C4-2B (cell line): ENCODE data around the gene HSPA13.

Experiments
- H3K27ac ChIP-seq: fragments of 450-650 bp; 2 replicates; pipeline ENCODE4 v1.5.1; 2017
- CTCF ChIP-seq: fragments of 450-650 bp; conservative IDR thresholded peaks from 2 replicates; pipeline ENCODE4 v1.5.1; 2017; ENCODE audit warnings: mild to moderate bottlenecking
- ZFX ChIP-seq: fragments of 450-650 bp; IDR thresholded peaks from 2 replicates; pipeline ENCODE4 v1.6.1; 2017

Gene HSPA13

GRCh38 chr21:14401217-14401616 lies 18.3 kb upstream of the HSPA13 start:
- TF ChIP-seq CTCF (no peak), ZFX (no peak)
- no peak overlapping the region for H3K27ac ChIP-seq

- no peak for TF ChIP-seq ZFX
- TF ChIP-seq CTCF: no peak
- no peak overlapping the region for H3K27ac ChIP-seq
Observed at GRCh38 chr21:14388282-14388681, 5.3 kb upstream of the HSPA13 start.

GRCh38 chr21:14384453-14384852 lies 1.5 kb upstream of the HSPA13 start:
- no peak overlapping the region for H3K27ac ChIP-seq
- TF ChIP-seq CTCF (no peak), ZFX (no peak)

GRCh38 chr21:14383596-14384180 lies 742 bp upstream of the HSPA13 start:
- TF ChIP-seq ZFX (no peak), CTCF (no peak)
- H3K27ac ChIP-seq: no peak overlapping the region; the same call in 1 of the 2 replicates

- peak overlapping the region; percentile 78 for H3K27ac ChIP-seq
- TF ChIP-seq ZFX (no peak), CTCF (no peak)
Observed at GRCh38 chr21:14382486-14382834, 486 bp downstream of the HSPA13 start.

GRCh38 chr21:14376854-14377253 lies 6.1 kb downstream of the HSPA13 start:
- TF ChIP-seq CTCF (peak; percentile 32), ZFX (no peak)
- H3K27ac ChIP-seq: no peak overlapping the region

- TF ChIP-seq ZFX (no peak), CTCF (no peak)
- H3K27ac ChIP-seq: no peak overlapping the region
Observed at GRCh38 chr21:14366998-14367397, 15.9 kb downstream of the HSPA13 start.
